ENCODE data around the gene TRAPPC5. TPM values are rescaled to one million over a fixed set of nuclear protein-coding genes. Genes with fewer than 3 reads are reported as not detected.
A peak's percentile ranks its signal among the peaks of the same experiment; 100 is the strongest.

The TRAPPC5 gene
- total and polyA plus RNA-seq, 10 of the 15 experiments (the other 5 are each of a cell fraction or from before 2014, with no cell fraction given) = 4.2 to 210 (median 89.1) TPM

- no peak for TF ChIP-seq E2F8 (IDR thresholded peaks at IDR 0.05; ENCODE audit: low read depth, partially characterized antibody)
- TF ChIP-seq CBX3 (IDR thresholded peaks at IDR 0.05; ENCODE audit: borderline replicate concordance, low read depth) = no peak
- no peak for TF ChIP-seq NFIC (IDR thresholded peaks at IDR 0.05; ENCODE audit: low read depth, low read length)
- TF ChIP-seq ZNF207 (IDR thresholded peaks at IDR 0.05; ENCODE audit: borderline replicate concordance) = peak; percentile 97
- TF ChIP-seq RUNX3 (IDR thresholded peaks at IDR 0.05; ENCODE audit: low read length) = peak; percentile 57
- TF ChIP-seq ATF3 (IDR thresholded peaks at IDR 0.05; ENCODE audit: borderline replicate concordance, extremely low read depth, low read depth, low read length) = peak; percentile 85; the same call in 1 of the 2 replicates
- TF ChIP-seq ZNF622 (IDR thresholded peaks at IDR 0.05) = no peak
- TF ChIP-seq JUNB (IDR thresholded peaks at IDR 0.05) = no peak
- TF ChIP-seq IRF4 (IDR thresholded peaks at IDR 0.05; ENCODE audit: low read depth, low read length) = no peak
- TF ChIP-seq PRDM15 (CRISPR knock-in tag; IDR thresholded peaks at IDR 0.05) = no peak
- no peak for TF ChIP-seq TBL1XR1 (IDR thresholded peaks at IDR 0.05; ENCODE audit: low read depth, low read length)
- peak; percentile 60 for TF ChIP-seq ZNF217 (IDR thresholded peaks at IDR 0.05)
- TF ChIP-seq NR2C1 (IDR thresholded peaks at IDR 0.05) = peak; percentile 23; the same call in 1 of the 2 replicates
- no peak for TF ChIP-seq FOS (IDR thresholded peaks at IDR 0.05; ENCODE audit: borderline replicate concordance, extremely low read depth, insufficient read length)
- peak; percentile 80 for TF ChIP-seq ZNF592 (IDR thresholded peaks at IDR 0.05)
- TF ChIP-seq POLR2A (IDR thresholded peaks at IDR 0.05; ENCODE audit: low read depth, low read length) = 0 out of 2 replicates have a peak, but pooled peaks have one; percentile 65
- peak; percentile 98 for TF ChIP-seq BACH1 (IDR thresholded peaks at IDR 0.05; ENCODE audit: borderline replicate concordance)
- TF ChIP-seq E2F4 (IDR thresholded peaks at IDR 0.05; ENCODE audit: low read depth, low read length) = no peak
- TF ChIP-seq TCF7 (IDR thresholded peaks at IDR 0.05; ENCODE audit: borderline replicate concordance) = no peak
These were observed at the start of gene TRAPPC5 (continued) for GRCh38 chr19:7680606-7681339.

Measured in GM12878 (cell line).